NT2/D1 (cell line): ENCODE results near the gene PHETA1.

Experiments used
- YY1 ChIP-seq: IDR thresholded peaks from 2 replicates; pipeline ENCODE4 v1.6.1; 2011; ENCODE audit not compliant: insufficient read length, insufficient read depth
- ZNF274 ChIP-seq: IDR thresholded peaks from 2 replicates; pipeline ENCODE4 v1.6.1; 2011; ENCODE audit warnings: mild to moderate bottlenecking, low read depth, low read length

- TF ChIP-seq ZNF274 = no peak
- TF ChIP-seq YY1 = no peak
Observed at GRCh38 chr12:111395336-111396187, 26.7 kb upstream of the PHETA1 start.
